ENCODE measurements around the gene MEIS1. TPM values are rescaled to one million over a fixed set of nuclear protein-coding genes. Genes with fewer than 3 reads are reported as not detected.

Gene MEIS1
- total RNA-seq, 1 donor from 2014 or later: 107 TPM

GRCh38 chr2:66579186-66580126 lies 144.5 kb downstream of the MEIS1 start:
- peak overlapping the region; percentile 97 for H3K4me3 Mint-ChIP-seq
- DNase-seq (ENCODE audit: low read depth, low spot score): no peak
- peaks cover 47% of the 10 kb centered on the region for H3K4me1 Mint-ChIP-seq
- TF ChIP-seq CTCF (conservative IDR thresholded peaks at IDR 0.05): no peak
- no peaks in the 10 kb centered on the region for H3K9me3 Mint-ChIP-seq
- no peaks in the 10 kb centered on the region for H3K36me3 Mint-ChIP-seq (ENCODE audit: low read depth)
- H3K27ac Mint-ChIP-seq (ENCODE audit: unreplicated experiment): no peak overlapping the region
- H3K27me3 Mint-ChIP-seq (ENCODE audit: low read depth): peaks cover 49% of the 10 kb centered on the region

- DNase-seq (ENCODE audit: low read depth, low spot score): no peak
- Mint-ChIP-seq H3K4me3 (no peak overlapping the region), H3K9me3 (no peaks in the 10 kb centered on the region), H3K36me3 (ENCODE audit: low read depth) (no peaks in the 10 kb centered on the region), H3K4me1 (peaks cover 39% of the 10 kb centered on the region), H3K27me3 (ENCODE audit: low read depth) (peaks cover 41% of the 10 kb centered on the region), H3K27ac (ENCODE audit: unreplicated experiment) (peak overlapping the region; percentile 73)
- TF ChIP-seq CTCF (conservative IDR thresholded peaks at IDR 0.05): no peak
Measured at GRCh38 chr2:66580166-66581049, 145.5 kb downstream of the MEIS1 start.

GRCh38 chr2:66581339-66582103 lies 146.6 kb downstream of the MEIS1 start:
- peak; percentile 47 for DNase-seq (ENCODE audit: low read depth, low spot score)
- no peaks in the 10 kb centered on the region for H3K9me3 Mint-ChIP-seq

GRCh38 chr2:66582104-66582986 lies 147.4 kb downstream of the MEIS1 start:
- Mint-ChIP-seq H3K27me3 (ENCODE audit: low read depth) (peaks cover 35% of the 10 kb centered on the region), H3K27ac (ENCODE audit: unreplicated experiment) (no peak overlapping the region), H3K4me1 (peaks cover 32% of the 10 kb centered on the region), H3K4me3 (no peak overlapping the region), H3K9me3 (no peaks in the 10 kb centered on the region), H3K36me3 (ENCODE audit: low read depth) (no peaks in the 10 kb centered on the region)
- no peak for TF ChIP-seq CTCF (conservative IDR thresholded peaks at IDR 0.05)
- DNase-seq (ENCODE audit: low read depth, low spot score): no peak

More at GRCh38 chr2:66581339-66582103, 146.6 kb downstream of the MEIS1 start:
- no peak for TF ChIP-seq CTCF (conservative IDR thresholded peaks at IDR 0.05)
- Mint-ChIP-seq H3K4me3 (no peak overlapping the region), H3K27me3 (ENCODE audit: low read depth) (peaks cover 43% of the 10 kb centered on the region), H3K36me3 (ENCODE audit: low read depth) (no peaks in the 10 kb centered on the region), H3K4me1 (peaks cover 39% of the 10 kb centered on the region), H3K27ac (ENCODE audit: unreplicated experiment) (peak overlapping the region; percentile 73)

Measured in neural crest cell (in vitro differentiated cells).